ENCODE results near the gene EEFSEC. TPM values are rescaled to one million over a fixed set of nuclear protein-coding genes. Genes with fewer than 3 reads are reported as not detected.

Gene EEFSEC
- total and polyA plus RNA-seq, 2 experiments from 2014 or later, result 10.1 to 16.2 TPM

GRCh38 chr3:128321418-128321817, 168.1 kb downstream of the EEFSEC start:
- Histone ChIP-seq H3K4me1 (ENCODE audit: insufficient read depth) (no peaks in the 10 kb centered on the region), H3K27me3 (ENCODE audit: insufficient read depth) (no peaks in the 10 kb centered on the region), H3K79me2 (replicated peaks; ENCODE audit: insufficient read depth) (no peaks in the 10 kb centered on the region), H3K4me2 (no peak overlapping the region), H3K36me3 (ENCODE audit: insufficient read depth) (no peaks in the 10 kb centered on the region), H3K27ac (ENCODE audit: low read depth) (no peak overlapping the region), H3K9me2 (ENCODE audit: insufficient read depth) (no peaks in the 10 kb centered on the region), H2AFZ (no peak overlapping the region), H3K4me3 (no peak overlapping the region), H3F3A (replicated peaks; ENCODE audit: low read depth) (no peaks in the 10 kb centered on the region), H4K20me1 (replicated peaks; ENCODE audit: insufficient read depth) (no peaks in the 10 kb centered on the region)
- DNase-seq (ENCODE audit: low spot score), result no peak
- peaks cover 4% of the 10 kb centered on the region for H3K27me3 Mint-ChIP-seq (ENCODE audit: insufficient read depth, low read depth, poor library complexity)
- TF ChIP-seq JUNB (IDR thresholded peaks at IDR 0.05; ENCODE audit: unreplicated experiment) (no peak), POLR2AphosphoS5 (IDR thresholded peaks at IDR 0.05; ENCODE audit: low read depth) (no peak), STAT1 (IDR thresholded peaks at IDR 0.05; ENCODE audit: unreplicated experiment) (no peak), ZNF114 (CRISPR knock-in tag; IDR thresholded peaks at IDR 0.05) (no peak), ZNF462 (CRISPR knock-in tag; IDR thresholded peaks at IDR 0.05) (no peak), EZH2phosphoT487 (IDR thresholded peaks at IDR 0.05; ENCODE audit: unreplicated experiment) (no peak), ZNF331 (CRISPR knock-in tag; IDR thresholded peaks at IDR 0.05; ENCODE audit: low read depth) (no peak), CTCF (conservative IDR thresholded peaks at IDR 0.05; ENCODE audit: low read depth in 2 of 2) (no peak), ETS1 (IDR thresholded peaks at IDR 0.05) (no peak)
- no peak for ATAC-seq
- H3K9me3 Mint-ChIP-seq, result no peaks in the 10 kb centered on the region
- H3K36me3 Mint-ChIP-seq (ENCODE audit: low read depth), result no peaks in the 10 kb centered on the region
- no peak overlapping the region for H3K27ac Mint-ChIP-seq
- 0 out of 3 replicates have a peak, but pooled peaks cover 3% of the 10 kb centered on the region for H3K4me1 Mint-ChIP-seq
- no peak overlapping the region for H3K4me3 Mint-ChIP-seq
